Measurements from ENCODE around the gene PPP2R2C.

Gene PPP2R2C

DNA sequence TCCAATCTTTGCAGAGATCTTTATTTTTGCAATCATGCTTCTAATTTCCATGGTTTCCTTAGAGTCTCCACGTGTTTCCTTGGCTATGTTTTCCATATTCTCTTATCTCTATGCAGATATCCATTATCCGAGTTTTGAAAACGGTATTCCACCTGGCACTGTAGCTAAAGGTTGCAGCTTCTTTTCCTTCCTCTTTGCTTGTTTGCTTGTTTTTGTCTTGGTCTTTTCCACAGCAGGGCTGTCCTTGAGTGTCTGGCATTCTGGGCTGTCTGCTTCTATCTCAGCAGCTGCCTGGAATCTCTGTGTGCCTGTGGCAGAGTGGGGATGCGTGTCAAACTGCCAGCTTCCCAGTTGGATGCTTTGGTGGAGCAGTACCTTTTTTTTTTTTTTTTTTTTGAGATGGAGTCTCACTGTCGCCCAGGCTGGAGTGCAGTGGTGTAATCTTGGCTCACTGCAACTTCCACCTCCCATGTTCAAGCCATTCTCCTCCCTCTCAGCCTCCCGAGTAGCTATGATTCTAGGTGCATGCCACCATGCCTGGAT, 155.9 kb downstream of the PPP2R2C start (continued):
- TF ChIP-seq, protein P1, sequence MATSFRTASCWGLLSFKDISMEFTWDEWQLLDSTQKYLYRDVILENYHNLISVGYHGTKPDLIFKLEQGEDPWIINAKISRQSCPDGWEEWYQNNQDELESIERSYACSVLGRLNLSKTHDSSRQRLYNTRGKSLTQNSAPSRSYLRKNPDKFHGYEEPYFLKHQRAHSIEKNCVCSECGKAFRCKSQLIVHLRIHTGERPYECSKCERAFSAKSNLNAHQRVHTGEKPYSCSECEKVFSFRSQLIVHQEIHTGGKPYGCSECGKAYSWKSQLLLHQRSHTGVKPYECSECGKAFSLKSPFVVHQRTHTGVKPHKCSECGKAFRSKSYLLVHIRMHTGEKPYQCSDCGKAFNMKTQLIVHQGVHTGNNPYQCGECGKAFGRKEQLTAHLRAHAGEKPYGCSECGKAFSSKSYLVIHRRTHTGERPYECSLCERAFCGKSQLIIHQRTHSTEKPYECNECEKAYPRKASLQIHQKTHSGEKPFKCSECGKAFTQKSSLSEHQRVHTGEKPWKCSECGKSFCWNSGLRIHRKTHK (tag by site-specific recombination; IDR thresholded peaks at IDR 0.05), result no peak
- TF ChIP-seq, protein P2, sequence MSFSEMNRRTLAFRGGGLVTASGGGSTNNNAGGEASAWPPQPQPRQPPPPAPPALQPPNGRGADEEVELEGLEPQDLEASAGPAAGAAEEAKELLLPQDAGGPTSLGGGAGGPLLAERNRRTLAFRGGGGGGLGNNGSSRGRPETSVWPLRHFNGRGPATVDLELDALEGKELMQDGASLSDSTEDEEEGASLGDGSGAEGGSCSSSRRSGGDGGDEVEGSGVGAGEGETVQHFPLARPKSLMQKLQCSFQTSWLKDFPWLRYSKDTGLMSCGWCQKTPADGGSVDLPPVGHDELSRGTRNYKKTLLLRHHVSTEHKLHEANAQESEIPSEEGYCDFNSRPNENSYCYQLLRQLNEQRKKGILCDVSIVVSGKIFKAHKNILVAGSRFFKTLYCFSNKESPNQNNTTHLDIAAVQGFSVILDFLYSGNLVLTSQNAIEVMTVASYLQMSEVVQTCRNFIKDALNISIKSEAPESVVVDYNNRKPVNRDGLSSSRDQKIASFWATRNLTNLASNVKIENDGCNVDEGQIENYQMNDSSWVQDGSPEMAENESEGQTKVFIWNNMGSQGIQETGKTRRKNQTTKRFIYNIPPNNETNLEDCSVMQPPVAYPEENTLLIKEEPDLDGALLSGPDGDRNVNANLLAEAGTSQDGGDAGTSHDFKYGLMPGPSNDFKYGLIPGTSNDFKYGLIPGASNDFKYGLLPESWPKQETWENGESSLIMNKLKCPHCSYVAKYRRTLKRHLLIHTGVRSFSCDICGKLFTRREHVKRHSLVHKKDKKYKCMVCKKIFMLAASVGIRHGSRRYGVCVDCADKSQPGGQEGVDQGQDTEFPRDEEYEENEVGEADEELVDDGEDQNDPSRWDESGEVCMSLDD (tag by site-specific recombination; IDR thresholded peaks at IDR 0.05), result no peak
- TF ChIP-seq ZBTB1 (tag by site-specific recombination; IDR thresholded peaks at IDR 0.05) (no peak), ZNF837 (tag by site-specific recombination; IDR thresholded peaks at IDR 0.05) (no peak), ZNF292 (tag by site-specific recombination; IDR thresholded peaks at IDR 0.05; ENCODE audit: borderline replicate concordance, low read depth) (no peak), ZNF274 (IDR thresholded peaks at IDR 0.05; ENCODE audit: low read length) (no peak), ZNF274 (tag by site-specific recombination; IDR thresholded peaks at IDR 0.05; ENCODE audit: borderline replicate concordance) (no peak)
- TF ChIP-seq, protein P3, sequence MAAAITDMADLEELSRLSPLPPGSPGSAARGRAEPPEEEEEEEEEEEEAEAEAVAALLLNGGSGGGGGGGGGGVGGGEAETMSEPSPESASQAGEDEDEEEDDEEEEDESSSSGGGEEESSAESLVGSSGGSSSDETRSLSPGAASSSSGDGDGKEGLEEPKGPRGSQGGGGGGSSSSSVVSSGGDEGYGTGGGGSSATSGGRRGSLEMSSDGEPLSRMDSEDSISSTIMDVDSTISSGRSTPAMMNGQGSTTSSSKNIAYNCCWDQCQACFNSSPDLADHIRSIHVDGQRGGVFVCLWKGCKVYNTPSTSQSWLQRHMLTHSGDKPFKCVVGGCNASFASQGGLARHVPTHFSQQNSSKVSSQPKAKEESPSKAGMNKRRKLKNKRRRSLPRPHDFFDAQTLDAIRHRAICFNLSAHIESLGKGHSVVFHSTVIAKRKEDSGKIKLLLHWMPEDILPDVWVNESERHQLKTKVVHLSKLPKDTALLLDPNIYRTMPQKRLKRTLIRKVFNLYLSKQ (tag by site-specific recombination; IDR thresholded peaks at IDR 0.05; ENCODE audit: borderline replicate concordance), result no peak

DNA sequence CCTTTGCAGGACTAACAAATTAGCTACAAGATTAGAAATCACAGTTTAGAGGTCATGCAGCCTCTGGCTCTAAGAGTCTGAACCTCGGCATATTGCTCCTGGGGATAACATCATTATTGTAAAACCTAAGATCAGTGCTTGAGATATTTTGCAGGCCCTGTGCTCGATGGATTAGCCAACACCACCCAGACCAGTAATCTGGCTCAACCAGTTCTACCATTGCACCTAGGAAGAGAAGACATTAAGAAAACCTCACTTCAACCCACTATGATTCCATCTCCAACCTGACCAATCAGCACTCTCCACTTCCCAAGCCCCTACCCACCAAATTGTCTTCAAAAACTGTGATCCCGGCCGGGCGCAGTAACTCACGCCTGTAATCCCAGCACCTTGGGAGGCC, 159.2 kb downstream of the PPP2R2C start:
- Histone ChIP-seq H3K9me3 (ENCODE audit: control insufficient read depth, insufficient read depth, low read depth, low read length) (no peaks in the 10 kb centered on the region), H3K4me3 (ENCODE audit: low read depth, low read length) (no peak overlapping the region), H3K4me1 (ENCODE audit: control insufficient read depth, insufficient read depth, low read length) (no peaks in the 10 kb centered on the region), H3K27ac (ENCODE audit: extremely low read depth, low read depth, low read length) (no peak overlapping the region), H3K36me3 (ENCODE audit: control insufficient read depth in 2 of 2, insufficient read depth in 1 of 2, low read length in 2 of 2) (no peaks in the 10 kb centered on the region)
- POLR2A ChIA-PET, result no interaction called here
- no peak for TF ChIP-seq SP2 (tag by site-specific recombination; IDR thresholded peaks at IDR 0.05)
- TF ChIP-seq ZNF266 (tag by site-specific recombination; IDR thresholded peaks at IDR 0.05; ENCODE audit: low read depth), result no peak
- TF ChIP-seq ZSCAN16 (tag by site-specific recombination; IDR thresholded peaks at IDR 0.05), result no peak
- CTCF ChIA-PET, result interaction anchor here (0.7 kb wide), 1 partner anchor 18 kb away, joined by 3 read pairs; no protein-coding TSS in a partner anchor

DNA sequence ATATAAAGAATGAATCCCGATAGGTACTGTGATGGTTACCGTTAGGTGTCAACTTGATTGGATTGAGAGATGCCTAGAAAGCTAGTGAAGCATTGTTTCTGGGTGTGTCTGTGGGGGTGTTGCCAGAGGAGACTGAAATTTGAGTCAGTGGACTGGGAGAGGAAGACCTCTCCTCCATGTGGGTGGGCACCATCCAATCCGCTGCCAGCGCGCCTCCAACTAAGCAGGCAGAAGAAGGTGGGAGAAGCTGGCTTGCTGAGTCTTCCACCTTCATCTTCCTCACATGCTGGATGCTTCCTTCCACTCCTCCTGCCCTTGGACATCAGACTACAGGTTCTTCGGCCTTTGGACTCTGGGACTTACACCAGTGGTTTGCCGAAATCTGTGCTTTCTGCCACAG, 162.6 kb downstream of the PPP2R2C start:
- H3K4me1 ChIP-seq (ENCODE audit: control insufficient read depth, insufficient read depth, low read length), result no peaks in the 10 kb centered on the region
- no peaks in the 10 kb centered on the region for H3K9me3 ChIP-seq (ENCODE audit: control insufficient read depth, insufficient read depth, low read depth, low read length)
- CTCF ChIA-PET, result interaction anchor here (0.7 to 2.1 kb wide), 3 partner anchors 18 to 312 kb away, joined by 3 to 7 read pairs (median 6); no protein-coding TSS in a partner anchor
- POLR2A ChIA-PET, result interaction anchor here (1.4 kb wide), 1 partner anchor 40 kb away, joined by 7 read pairs; the partner anchor contains the start of gene WFS1
- H3K36me3 ChIP-seq (ENCODE audit: control insufficient read depth in 2 of 2, insufficient read depth in 1 of 2, low read length in 2 of 2), result no peaks in the 10 kb centered on the region
- H3K27ac ChIP-seq (ENCODE audit: extremely low read depth, low read depth, low read length), result no peak overlapping the region
- H3K4me3 ChIP-seq (ENCODE audit: low read depth, low read length), result no peak overlapping the region
- TF ChIP-seq ZFHX2 (tag by site-specific recombination; conservative IDR thresholded peaks at IDR 0.05), result no peak
- TF ChIP-seq, protein P1 (tag by site-specific recombination; IDR thresholded peaks at IDR 0.05), result no peak
- TF ChIP-seq ZBTB48 (tag by site-specific recombination; IDR thresholded peaks at IDR 0.05), result no peak
- no peak for TF ChIP-seq IKZF3 (tag by site-specific recombination; IDR thresholded peaks at IDR 0.05)
- TF ChIP-seq ZNF548 (tag by site-specific recombination; IDR thresholded peaks at IDR 0.05), result no peak
- no peak for TF ChIP-seq ZNF221 (tag by site-specific recombination; IDR thresholded peaks at IDR 0.05; ENCODE audit: borderline replicate concordance)
- no peak for TF ChIP-seq ZSCAN23 (tag by site-specific recombination; IDR thresholded peaks at IDR 0.05)
- no peak for TF ChIP-seq ZNF555 (tag by site-specific recombination; conservative IDR thresholded peaks at IDR 0.05)
- TF ChIP-seq ZNF354C (tag by site-specific recombination; IDR thresholded peaks at IDR 0.05; ENCODE audit: borderline replicate concordance, low read depth), result no peak
- TF ChIP-seq KLF8 (tag by site-specific recombination; IDR thresholded peaks at IDR 0.05), result no peak
- no peak for TF ChIP-seq ZNF311 (tag by site-specific recombination; IDR thresholded peaks at IDR 0.05; ENCODE audit: borderline replicate concordance)
- TF ChIP-seq, protein P2 (tag by site-specific recombination; IDR thresholded peaks at IDR 0.05), result no peak
- TF ChIP-seq YY2 (tag by site-specific recombination; IDR thresholded peaks at IDR 0.05), result no peak
- no peak for TF ChIP-seq ZNF184 (tag by site-specific recombination; IDR thresholded peaks at IDR 0.05)
